ENCODE results near the gene SLC41A1.

DNA sequence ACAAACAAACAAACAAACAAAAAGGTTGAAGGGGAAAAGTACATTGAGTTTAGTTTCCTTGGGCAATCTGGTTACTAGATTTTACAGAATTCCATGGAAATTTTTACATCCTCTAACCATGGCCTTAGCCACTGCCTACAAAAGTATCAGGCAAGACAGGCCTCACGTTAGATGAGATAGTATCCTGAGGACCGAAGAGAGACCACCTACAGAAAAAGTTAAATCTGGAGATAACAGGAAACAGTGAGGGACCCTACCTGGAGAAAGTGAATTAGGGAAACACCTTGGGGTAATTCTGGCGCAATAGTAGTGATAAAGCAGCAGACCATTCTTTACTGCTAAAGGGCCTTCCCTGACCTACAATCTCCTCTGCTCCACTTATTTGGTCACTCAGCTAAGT, 46.4 kb downstream of the SLC41A1 start:
- TF ChIP-seq, protein P1, sequence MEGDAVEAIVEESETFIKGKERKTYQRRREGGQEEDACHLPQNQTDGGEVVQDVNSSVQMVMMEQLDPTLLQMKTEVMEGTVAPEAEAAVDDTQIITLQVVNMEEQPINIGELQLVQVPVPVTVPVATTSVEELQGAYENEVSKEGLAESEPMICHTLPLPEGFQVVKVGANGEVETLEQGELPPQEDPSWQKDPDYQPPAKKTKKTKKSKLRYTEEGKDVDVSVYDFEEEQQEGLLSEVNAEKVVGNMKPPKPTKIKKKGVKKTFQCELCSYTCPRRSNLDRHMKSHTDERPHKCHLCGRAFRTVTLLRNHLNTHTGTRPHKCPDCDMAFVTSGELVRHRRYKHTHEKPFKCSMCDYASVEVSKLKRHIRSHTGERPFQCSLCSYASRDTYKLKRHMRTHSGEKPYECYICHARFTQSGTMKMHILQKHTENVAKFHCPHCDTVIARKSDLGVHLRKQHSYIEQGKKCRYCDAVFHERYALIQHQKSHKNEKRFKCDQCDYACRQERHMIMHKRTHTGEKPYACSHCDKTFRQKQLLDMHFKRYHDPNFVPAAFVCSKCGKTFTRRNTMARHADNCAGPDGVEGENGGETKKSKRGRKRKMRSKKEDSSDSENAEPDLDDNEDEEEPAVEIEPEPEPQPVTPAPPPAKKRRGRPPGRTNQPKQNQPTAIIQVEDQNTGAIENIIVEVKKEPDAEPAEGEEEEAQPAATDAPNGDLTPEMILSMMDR (IDR thresholded peaks at IDR 0.05), result no peak
- no peak for TF ChIP-seq ZFX (IDR thresholded peaks at IDR 0.05; ENCODE audit: borderline replicate concordance)

Measured in 22Rv1 (cell line).